ENCODE results near the gene FASTKD3.

The FASTKD3 gene

DNA sequence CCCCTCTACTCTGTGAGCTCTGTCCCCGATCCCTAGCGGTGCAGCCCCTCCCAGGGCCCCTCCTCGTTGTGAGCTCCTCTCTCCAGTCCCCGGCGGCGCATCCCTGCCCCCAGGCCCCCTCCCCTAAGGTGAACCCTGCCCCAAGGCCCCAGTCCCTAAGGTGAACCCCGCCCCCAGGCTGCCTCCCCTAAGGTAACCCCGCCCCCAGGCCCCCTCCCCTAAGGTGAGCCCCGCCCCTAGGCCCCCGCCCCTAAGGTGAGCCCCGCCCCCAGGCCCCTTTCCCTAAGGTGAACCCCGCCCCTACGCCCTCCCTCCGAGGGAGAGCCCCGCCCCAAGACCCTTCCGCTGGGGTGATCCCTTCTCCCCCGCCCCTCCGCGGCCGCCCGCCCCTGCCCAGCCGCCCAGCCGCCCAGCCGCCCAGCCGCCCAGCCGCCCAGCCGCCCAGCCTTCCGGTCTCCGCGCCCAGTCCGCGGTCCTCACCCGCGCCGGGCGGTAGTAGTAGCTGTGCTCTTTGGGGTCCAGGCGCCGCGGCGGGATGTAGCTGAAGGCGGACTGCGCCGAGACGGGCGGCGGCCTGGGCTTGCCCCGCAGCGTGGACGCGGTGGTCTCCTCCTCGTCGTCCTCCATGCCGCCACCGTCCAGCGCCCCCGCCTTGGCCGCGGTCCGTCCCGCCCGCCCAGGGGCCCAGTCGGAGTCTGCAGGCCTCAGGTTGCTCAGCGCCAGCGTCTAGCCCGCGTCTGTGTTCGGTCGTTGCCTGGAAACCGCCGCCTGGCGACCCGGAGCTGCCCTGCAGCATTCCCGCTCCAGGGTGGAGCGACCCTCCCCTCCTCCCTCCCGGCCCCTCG lies 18.2 kb downstream of the FASTKD3 start, which contains the start of gene CFAP90:
Gene CFAP90 (minus strand): TSS at position 739 of the 845 bp plus-strand sequence. CDS start 112 bp downstream, at position 627.
- DNase-seq, result peak; percentile 13 to 38
- no peak for TF ChIP-seq GATA1 (IDR thresholded peaks at IDR 0.05; ENCODE audit: low read depth, low read length)
- no peak for TF ChIP-seq POLR2A (IDR thresholded peaks at IDR 0.05; ENCODE audit: low read length)

DNA sequence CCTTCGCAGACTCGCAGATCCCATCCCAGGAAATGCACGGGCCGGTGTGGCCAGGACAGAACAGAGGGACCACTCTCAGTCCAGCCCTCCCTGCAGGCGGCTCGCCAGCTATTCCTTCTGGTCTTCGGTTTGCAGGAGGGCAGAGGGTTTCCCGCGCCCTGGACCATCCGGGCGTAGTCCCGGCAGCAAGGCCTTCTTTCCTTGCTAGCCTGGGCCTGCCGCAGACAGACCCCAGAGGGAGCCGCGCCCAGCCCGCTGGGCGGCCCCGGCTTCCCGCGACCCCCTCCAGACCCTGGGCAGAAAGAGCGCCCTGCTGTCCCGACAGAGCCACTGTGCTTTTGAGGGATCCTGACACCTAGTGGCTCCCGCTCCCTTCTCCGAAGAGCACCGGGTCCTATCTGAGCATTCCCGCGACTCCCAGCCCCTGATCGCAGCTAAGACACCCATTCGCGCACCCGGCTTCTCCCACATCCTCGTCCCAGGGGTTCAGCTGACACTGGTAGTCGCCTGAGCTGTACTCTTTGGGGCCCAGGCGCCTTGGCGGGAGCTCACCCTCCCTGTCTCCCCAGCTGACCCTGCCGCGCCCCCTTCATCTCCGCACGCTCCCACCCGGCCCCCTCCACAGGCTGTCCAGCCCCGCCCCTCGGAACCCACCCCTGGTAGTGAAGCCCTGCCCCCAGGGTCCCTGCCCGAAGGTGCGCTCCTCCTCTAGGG lies 19.0 kb downstream of the FASTKD3 start:
- TF ChIP-seq GATA1 (IDR thresholded peaks at IDR 0.05; ENCODE audit: low read depth, low read length), result no peak
- TF ChIP-seq POLR2A (IDR thresholded peaks at IDR 0.05; ENCODE audit: low read length), result no peak
- peak in 1 of 2 experiments; percentile 14 for DNase-seq

DNA sequence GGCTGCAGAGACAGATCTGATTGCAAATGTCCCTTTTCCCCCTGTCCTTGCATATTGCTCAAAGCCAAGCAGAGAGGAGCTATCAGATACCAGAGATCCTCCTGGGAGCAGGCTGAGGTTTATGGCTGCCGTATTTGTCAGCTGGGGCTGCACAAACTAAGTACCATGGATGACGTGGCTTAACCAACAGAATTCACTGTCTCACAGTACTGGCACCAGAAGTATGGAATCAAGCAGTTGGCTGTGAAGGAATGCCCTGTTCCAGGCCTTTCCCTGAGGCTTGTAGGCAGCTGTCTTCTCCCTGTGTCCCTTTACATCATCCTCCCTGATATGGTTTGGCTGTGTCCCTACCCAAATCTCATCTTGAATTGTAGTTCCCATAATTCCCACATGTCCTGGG lies 20.5 kb downstream of the FASTKD3 start:
- TF ChIP-seq GATA1 (IDR thresholded peaks at IDR 0.05; ENCODE audit: low read depth, low read length) (no peak), POLR2A (IDR thresholded peaks at IDR 0.05; ENCODE audit: low read length) (no peak)
- no peak for DNase-seq

DNA sequence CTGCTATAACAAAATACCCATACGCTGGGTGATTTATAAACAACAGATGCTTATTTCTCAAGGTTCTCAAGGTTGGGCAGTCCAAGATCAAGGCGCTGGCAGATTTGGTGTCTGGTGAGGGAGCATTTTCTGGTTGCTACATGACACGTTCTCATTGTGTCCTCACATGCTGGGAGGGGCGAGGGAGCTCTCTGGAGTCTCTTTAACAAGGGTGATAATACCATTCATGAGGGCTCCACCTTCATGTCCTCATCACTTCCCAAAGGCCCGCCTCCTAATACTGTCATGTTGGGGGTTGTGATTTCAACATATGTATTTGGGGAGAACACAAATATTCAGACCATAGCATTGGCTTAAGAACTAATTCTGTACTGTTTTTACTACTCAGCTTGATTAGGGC lies 22.5 kb downstream of the FASTKD3 start:
- no peak for TF ChIP-seq GATA1 (IDR thresholded peaks at IDR 0.05; ENCODE audit: low read depth, low read length)
- no peak for TF ChIP-seq POLR2A (IDR thresholded peaks at IDR 0.05; ENCODE audit: low read length)
- no peak for DNase-seq

DNA sequence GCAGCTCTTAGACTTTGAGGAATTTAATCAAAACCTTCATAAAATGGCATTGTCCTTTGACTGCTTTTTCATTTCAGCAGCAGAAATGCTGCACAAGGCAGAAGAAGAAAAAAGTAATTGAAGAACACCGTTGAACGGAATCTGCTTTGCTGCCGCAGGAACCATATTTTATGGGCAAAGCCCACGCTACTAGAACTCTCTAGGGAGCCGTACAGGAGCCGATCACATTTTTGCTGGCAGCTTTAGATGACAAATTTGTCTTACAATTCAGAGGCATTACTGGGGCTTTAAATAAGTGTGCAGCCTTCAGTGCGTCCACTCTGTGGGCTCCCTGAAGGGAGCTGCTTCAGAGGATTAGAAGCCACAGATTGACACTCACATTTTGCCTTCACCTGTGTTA lies 23.3 kb downstream of the FASTKD3 start:
- DNase-seq, result no peak
- TF ChIP-seq GATA1 (IDR thresholded peaks at IDR 0.05; ENCODE audit: low read depth, low read length) (no peak), POLR2A (IDR thresholded peaks at IDR 0.05; ENCODE audit: low read length) (no peak)

DNA sequence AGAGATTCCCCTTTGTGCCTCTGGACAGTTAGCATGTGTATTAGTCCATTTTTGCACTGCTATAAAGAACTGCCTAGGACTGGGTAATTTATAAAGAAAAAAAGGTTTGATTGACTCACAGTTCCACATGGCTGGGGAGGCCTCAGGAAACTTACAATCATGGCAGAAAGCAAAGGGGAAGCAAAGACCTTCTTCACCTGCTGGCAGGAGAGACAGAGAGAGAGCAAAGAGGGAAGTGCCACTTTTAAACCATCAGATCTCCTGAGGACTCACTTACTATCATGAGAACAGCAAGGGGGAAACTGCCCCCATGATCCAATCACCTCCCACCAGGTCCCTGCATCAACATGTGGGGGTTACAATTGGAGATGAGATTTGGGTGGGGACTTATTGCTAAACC lies 23.9 kb downstream of the FASTKD3 start:
- TF ChIP-seq GATA1 (IDR thresholded peaks at IDR 0.05; ENCODE audit: low read depth, low read length), result no peak
- no peak for TF ChIP-seq POLR2A (IDR thresholded peaks at IDR 0.05; ENCODE audit: low read length)
- DNase-seq, result no peak

DNA sequence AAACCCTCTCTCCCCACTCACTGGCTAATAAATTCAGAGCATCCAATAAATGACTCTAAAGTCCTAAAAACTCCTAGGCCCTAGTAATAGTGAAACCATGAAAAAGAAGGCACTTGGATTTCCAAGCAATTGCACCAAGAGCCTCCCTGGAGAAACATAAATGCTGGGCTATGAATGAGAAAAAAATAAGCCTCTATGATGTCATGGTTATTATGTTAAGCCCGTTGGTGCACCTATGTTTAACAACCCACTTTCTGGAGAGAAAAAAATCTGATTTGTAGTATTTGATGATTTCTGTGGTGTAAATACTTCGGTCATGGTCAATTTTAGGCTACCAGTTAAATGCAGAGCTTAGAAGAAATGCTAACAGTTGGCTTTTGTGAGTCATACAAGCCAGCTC lies 26.3 kb downstream of the FASTKD3 start:
- TF ChIP-seq GATA1 (IDR thresholded peaks at IDR 0.05; ENCODE audit: low read depth, low read length) (no peak), POLR2A (IDR thresholded peaks at IDR 0.05; ENCODE audit: low read length) (no peak)
- no peak for DNase-seq

DNA sequence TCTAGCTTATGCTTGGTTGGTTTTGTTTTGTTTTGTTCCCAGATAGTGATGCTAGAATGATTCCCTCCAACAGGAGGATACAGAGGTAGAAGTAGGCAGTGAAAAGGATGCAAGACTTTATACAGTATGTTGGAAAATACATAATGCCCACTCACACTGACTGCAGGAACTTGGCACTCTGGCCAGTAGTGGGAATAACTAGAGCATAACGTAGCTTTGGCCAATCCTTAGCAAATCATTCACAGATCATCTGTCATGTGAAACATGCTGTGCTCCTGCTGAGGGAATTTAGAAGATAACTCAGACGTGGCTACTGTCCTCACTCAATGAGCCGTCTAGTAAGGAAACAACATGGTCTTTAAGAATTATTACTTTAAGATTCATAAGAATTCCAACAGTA lies 31.4 kb downstream of the FASTKD3 start:
- no peak for DNase-seq
- TF ChIP-seq POLR2A (IDR thresholded peaks at IDR 0.05; ENCODE audit: low read length) (no peak), GATA1 (IDR thresholded peaks at IDR 0.05; ENCODE audit: low read depth, low read length) (no peak)

DNA sequence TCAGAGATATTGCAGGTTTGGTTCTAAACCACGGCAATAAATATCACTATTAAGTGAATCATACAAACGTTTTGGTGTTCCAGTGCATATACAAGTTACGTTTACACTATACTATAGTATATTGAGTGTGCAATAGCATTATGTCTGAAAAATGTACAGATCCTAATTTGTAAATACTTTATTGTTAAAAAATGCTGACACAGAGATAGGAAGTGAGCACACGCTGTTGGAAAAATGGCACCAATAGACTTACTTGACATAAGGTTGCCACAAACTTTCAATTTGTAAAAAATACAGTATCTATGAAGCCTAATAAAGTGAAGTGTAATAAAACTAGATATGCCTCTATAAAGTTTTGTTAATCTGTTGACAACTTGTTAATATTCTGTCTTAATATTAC lies 33.8 kb downstream of the FASTKD3 start:
- TF ChIP-seq GATA1 (IDR thresholded peaks at IDR 0.05; ENCODE audit: low read depth, low read length) (no peak), POLR2A (IDR thresholded peaks at IDR 0.05; ENCODE audit: low read length) (no peak)
- no peak for DNase-seq

DNA sequence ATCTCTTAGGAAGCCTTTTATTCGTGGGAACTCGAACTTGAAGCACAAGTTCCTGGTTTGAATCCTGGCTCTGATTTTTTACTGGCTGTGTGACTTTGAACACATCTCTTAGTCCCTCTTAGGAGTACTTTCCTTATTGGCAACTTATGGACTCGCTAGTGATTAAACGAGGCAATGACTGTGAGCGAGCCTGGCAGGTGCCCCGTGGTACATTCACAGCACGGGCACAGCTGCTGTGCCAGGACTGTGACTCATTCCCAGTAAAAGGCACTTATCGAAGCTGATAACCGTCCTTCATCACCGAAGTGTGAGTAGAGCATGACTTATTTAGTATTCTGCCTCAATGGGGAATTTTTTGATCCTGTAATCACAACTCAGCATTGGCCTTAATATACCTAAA lies 40.6 kb downstream of the FASTKD3 start:
- DNase-seq, result no peak

DNA sequence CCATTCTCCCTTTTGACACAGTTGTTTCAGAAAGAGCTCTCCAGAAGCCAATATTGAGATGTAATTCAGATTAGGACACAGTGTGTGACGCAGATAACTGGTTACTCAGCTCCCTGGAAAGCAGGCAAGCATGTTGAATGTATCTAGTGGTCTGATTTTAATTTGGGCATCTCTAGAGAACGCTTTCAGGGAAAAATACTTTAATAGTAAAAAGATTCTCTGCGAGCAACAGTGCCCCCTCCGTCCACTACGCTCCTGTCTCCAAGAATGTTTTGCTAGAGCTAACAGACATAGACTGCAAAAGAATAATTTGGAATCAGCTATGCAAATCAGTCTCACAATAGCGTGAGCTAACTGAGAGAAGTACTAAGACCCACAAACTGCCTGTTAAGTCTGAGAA lies 41.2 kb downstream of the FASTKD3 start:
- TF ChIP-seq POLR2A (IDR thresholded peaks at IDR 0.05; ENCODE audit: low read length) (no peak), GATA1 (IDR thresholded peaks at IDR 0.05; ENCODE audit: low read depth, low read length) (no peak)
- no peak for DNase-seq

More for the DNA sequence above, 40.6 kb downstream of the FASTKD3 start:
- TF ChIP-seq POLR2A (IDR thresholded peaks at IDR 0.05; ENCODE audit: low read length) (no peak), GATA1 (IDR thresholded peaks at IDR 0.05; ENCODE audit: low read depth, low read length) (no peak)

DNA sequence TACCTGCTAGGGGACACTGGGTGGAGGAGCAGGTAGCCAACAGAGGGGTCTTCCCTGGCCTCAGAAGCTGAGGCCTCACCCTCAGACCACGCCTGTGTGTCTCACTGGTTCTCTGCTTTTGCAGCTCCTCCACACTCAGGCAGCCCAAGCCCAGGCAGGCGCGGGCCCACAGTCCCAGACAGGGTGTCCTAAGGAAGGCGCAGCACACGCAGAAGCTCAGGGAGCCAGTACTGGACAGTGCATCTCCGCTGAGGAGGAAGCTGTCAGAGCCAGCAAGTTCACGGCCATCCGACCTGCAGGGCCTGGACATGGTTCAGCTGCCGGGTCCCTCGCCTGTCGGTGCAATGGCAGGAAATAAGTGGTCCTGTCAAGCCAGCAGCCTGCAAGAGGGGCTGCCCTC lies 43.2 kb downstream of the FASTKD3 start:
- TF ChIP-seq POLR2A (IDR thresholded peaks at IDR 0.05; ENCODE audit: low read length), result no peak
- TF ChIP-seq GATA1 (IDR thresholded peaks at IDR 0.05; ENCODE audit: low read depth, low read length), result no peak
- DNase-seq, result no peak

DNA sequence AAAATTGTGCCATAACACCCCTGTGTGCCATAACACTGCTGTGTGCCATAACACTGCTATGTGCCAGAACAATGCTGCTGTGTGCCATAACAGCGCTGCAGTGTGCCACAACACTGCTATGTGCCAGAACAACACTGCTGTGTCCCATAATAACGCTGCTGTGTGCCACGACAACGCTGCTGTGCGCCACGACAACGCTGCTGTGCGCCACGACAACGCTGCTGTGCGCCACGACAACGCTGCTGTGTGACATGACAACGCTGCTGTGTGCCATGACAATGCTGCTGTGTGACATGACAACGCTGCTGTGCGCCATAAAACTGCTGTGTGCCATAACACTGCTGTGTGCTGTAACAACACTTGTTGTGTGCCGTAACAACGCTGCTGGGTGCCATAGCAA lies 43.8 kb downstream of the FASTKD3 start:
- DNase-seq, result no peak
- TF ChIP-seq GATA1 (IDR thresholded peaks at IDR 0.05; ENCODE audit: low read depth, low read length) (no peak), POLR2A (IDR thresholded peaks at IDR 0.05; ENCODE audit: low read length) (no peak)

DNA sequence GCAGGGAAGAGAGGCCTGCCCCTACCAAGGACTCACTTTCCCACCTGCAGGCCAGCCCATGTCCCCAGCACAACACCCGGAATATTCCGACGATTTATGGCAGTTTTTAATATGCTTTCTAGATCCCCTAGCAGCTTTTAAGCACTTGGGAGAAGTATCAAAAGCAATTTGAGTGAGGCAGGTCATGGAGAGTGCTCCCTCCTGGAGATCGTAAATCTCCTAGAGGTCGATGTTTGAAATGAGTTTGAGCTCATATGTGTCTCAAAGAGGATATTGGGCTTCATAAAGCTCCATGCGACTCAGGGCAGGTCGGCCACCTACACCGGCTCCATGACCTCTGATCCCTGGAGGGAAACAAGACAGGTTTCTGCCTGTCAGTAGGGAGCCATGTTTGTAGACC lies 45.2 kb downstream of the FASTKD3 start:
- DNase-seq, result no peak
- TF ChIP-seq POLR2A (IDR thresholded peaks at IDR 0.05; ENCODE audit: low read length) (no peak), GATA1 (IDR thresholded peaks at IDR 0.05; ENCODE audit: low read depth, low read length) (no peak)

DNA sequence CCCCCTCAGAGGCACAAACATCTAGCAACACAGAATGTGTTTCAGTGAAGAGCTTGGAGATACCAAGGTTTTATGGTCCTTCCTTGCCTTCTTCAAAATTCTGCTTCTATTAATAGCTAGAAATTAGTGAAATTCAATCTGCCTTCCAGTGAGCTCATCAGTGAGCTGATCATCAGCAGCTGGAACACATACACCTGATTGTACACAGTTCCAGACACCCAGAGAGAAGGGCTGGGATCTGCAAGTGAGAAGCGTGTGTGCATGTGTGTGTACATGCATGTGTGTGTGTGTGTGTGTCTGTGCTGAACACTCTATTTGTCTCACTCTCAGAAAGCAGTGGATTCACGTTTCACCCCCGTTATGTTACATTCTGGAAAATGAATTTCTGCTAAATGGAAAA lies 46.4 kb downstream of the FASTKD3 start:
- no peak for DNase-seq
- TF ChIP-seq POLR2A (IDR thresholded peaks at IDR 0.05; ENCODE audit: low read length), result no peak
- TF ChIP-seq GATA1 (IDR thresholded peaks at IDR 0.05; ENCODE audit: low read depth, low read length), result no peak

All from erythroblast (primary cell).